GM18951 (cell line): ENCODE measurements around the gene MFF.
"Not testable (repeated sequence)": the region's sequence is repeated elsewhere in the genome, so short reads cannot be mapped to it uniquely, and the experiment has no call there.

Source experiments
- POLR2A ChIP-seq: IDR thresholded peaks from 4 replicates; pipeline ENCODE4 v1.6.1; 2011; ENCODE audit warnings: mild to moderate bottlenecking; ENCODE audit not compliant: insufficient read length, insufficient read depth; ENCODE audit errors: extremely low read depth
- in situ Hi-C: fragments of 300-500 bp; cut with MboI; formaldehyde crosslinking; loops from one replicate; pipeline ENCODE4 v1.12.0; 2022; ENCODE audit warnings: low sequenced_read_pairs, mixed read lengths, inconsistent platforms; ENCODE audit not compliant: unreplicated experiment

MFF gene

GRCh38 chr2:227344231-227344630, 19.2 kb downstream of the MFF start:
- TF ChIP-seq POLR2A = no peak
- in situ Hi-C loops = no loop called here

DNA sequence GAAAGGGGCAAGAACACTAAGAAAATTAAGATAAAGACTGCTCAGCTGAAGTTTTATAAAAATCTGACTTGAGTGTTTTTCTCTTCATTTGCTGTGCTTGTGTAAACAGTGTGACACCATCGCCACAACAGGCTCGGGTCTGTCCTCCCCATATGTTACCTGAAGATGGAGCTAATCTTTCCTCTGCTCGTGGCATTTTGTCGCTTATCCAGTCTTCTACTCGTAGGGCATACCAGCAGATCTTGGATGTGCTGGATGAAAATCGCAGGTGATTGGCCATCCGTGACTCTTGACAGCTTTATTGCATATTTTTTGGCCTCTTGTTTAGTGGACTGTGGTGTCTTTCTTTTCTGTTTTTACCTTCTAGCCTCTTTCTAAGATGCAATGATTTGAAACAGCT, 22.1 kb downstream of the MFF start:
- in situ Hi-C loops = no loop called here
- TF ChIP-seq POLR2A = no peak

- no peak for TF ChIP-seq POLR2A
- in situ Hi-C loops = no loop called here
Measured at GRCh38 chr2:227348324-227348723, 23.3 kb downstream of the MFF start.

- no peak for TF ChIP-seq POLR2A
Measured at GRCh38 chr2:227349989-227350612, 25.1 kb downstream of the MFF start.

GRCh38 chr2:227351639-227352038, 26.6 kb downstream of the MFF start:
- no peak for TF ChIP-seq POLR2A
- in situ Hi-C loops = no loop called here

More at GRCh38 chr2:227349989-227350612, 25.1 kb downstream of the MFF start:
- in situ Hi-C loops = no loop called here

DNA sequence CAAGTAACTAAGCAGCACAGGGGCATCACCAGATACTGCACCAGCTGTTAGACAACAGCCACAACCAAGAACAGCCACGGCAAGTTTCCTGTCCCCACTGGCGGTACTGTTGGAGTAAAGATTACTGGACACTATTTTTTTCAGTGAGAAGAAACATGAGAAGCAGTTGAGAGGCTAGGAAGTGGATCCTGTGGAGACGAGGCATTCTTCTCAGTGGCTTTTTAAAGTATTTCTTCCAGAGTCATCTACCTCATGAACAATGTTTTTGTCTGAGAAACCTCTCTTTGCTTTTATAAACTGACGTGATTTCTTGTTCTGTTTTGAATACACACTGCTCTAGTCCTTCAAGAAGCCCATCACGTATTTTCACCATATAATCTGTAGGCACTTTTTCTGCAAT, 35.3 kb downstream of the MFF start:
- TF ChIP-seq POLR2A = no peak
- in situ Hi-C loops = no loop called here

GRCh38 chr2:227363756-227364155, 38.7 kb downstream of the MFF start:
- TF ChIP-seq POLR2A = no peak
- in situ Hi-C loops = no loop called here

- in situ Hi-C loops = not testable (repeated sequence)
Measured at GRCh38 chr2:227364585-227365263, 39.7 kb downstream of the MFF start.

GRCh38 chr2:227365833-227366232, 40.8 kb downstream of the MFF start:
- in situ Hi-C loops = no loop called here
- TF ChIP-seq POLR2A = no peak

DNA sequence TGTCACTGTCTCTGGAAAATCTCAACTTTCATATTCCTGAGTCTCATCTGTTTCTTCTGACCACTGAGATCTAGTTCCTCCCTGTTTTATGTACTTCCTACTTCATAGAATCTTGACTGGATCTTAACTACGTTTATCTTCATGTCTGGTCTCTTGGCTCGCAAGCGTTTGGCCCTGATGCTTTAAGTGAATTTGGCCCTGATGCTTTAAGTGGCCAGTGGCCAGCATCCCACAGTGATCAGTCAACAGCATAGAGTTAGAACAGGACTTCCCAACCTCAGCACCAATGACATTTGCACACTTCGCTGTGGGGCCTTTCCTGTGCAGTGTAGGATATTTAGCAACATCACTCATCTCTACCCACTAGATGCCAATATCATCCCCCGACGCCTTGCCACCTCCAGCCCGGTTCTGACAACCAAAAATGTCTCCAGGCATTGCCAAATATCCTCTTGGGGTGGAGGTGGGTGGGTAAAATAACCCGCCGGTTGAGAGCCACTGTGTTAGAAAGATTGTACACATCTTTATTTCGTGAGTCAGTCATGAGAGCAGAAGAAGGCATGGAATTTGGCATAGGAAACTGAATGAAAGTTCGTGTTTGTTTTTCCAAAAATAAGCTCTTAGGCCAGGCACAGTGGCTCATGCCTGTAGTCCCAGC, 41.8 kb downstream of the MFF start:
- TF ChIP-seq POLR2A = no peak
- in situ Hi-C loops = no loop called here

GRCh38 chr2:227367427-227367795, 42.4 kb downstream of the MFF start:
- no peak for TF ChIP-seq POLR2A
- in situ Hi-C loops = no loop called here

DNA sequence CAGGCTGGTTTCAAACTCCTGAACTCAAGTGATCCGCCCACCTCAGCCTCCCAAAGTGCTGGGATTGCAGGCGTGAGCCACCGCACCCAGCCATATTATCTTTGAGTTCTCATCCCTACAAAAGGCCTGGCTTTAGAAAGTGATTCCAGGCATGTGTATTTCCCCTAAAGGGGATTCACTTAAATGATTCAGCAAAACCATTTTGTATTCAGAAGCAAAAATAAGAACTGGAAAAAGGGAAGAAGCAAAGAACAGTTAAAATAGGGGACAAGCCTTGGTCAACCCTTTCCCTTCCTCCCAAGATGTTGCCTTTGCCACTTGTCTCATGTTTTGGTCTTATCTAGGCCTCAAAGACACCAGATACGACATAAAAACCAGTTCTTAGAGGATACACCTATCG, 43.5 kb downstream of the MFF start:
- in situ Hi-C loops = no loop called here

GRCh38 chr2:227370092-227370491, 45.0 kb downstream of the MFF start:
- in situ Hi-C loops = no loop called here
- no peak for TF ChIP-seq POLR2A

More for the DNA sequence above, 43.5 kb downstream of the MFF start:
- no peak for TF ChIP-seq POLR2A

DNA sequence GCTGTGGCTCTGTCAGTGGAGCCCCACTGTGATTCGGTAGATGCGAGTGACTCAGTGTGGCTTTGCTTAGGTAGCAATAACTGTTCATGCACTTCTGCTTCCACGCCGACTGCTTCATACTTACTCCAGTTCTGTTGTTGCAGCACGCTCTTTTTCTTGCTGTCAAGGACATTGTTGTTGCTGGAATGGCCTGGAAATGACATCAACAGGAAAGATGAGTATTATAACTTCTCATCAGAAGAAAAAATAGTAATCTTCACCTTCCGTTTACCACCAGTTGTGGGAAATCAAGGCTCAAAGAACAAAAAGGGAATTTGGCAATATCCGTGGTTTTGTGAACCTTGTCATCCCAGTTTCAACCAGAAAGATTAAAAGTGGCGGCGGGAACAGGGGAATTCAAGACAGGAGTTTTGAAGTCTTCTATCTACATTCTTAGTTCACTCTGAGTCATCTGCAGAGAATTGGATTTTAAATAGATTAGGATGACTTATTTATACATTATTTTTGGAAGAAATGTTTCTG, 45.8 kb downstream of the MFF start:
- TF ChIP-seq POLR2A = no peak

More for the DNA sequence above, 45.8 kb downstream of the MFF start:
- in situ Hi-C loops = no loop called here
